A549 (cell line): ENCODE measurements around the gene STAT5A. TPM values are rescaled to one million over a fixed set of nuclear protein-coding genes. Genes with fewer than 3 reads are reported as not detected.

ENCODE experiments used
- ATAC-seq, 2 experiments: fragments of 200-7000 bp in 1 of 2; fragments of >200 bp in 1 of 2; cut with Nextera tagmentation in 1 of 2; cut with Tn5 transposase in 1 of 2; 3 replicates each; pipeline versions ENCODE4 v1.8.0 to v1.9.1; 2018 to 2020; ENCODE audit warnings: mild to moderate bottlenecking in 1 of 2, moderate library complexity in 1 of 2
- CTCF ChIA-PET: fragments of 300-600 bp; sonication (Branson Sonifier 250); formaldehyde crosslinking; extraction: SDS; loops from one replicate; lab custom pipeline; 2021; ENCODE audit warnings: antibody characterized with exemption, inconsistent platforms; lab: Yijun Ruan, JAX
- POLR2A ChIA-PET: fragments of 350-600 bp; formaldehyde crosslinking; extraction: SDS; loops from one replicate; lab custom pipeline; 2021; ENCODE audit warnings: antibody characterized with exemption, inconsistent platforms; lab: Yijun Ruan, JAX
- DNase-seq, 2 experiments: peaks; one replicate each; pipeline versions ENCODE4 v3.0.0 to v3.0.0-alpha.2; 2011 to 2016; ENCODE audit warnings: low read depth in 1 of 2, low spot score in 1 of 2
- FAIRE-seq: peaks from 2 replicates; lab custom pipeline; 2011; peaks lifted over from hg19 to GRCh38; lab: Jason Lieb, UNC
- H3K27ac ChIP-seq, 2 experiments: fragments of >200 bp; sonication (Bioruptor Twin); formaldehyde crosslinking; 3 replicates each; pipeline ENCODE4 v1.5.1; 2016 to 2017
- H3K4me1 ChIP-seq: fragments of >200 bp; sonication (Bioruptor Twin); formaldehyde crosslinking; 3 replicates; pipeline ENCODE4 v1.6.1; 2016
- H3K4me2 ChIP-seq: fragments of >200 bp; sonication (Bioruptor Twin); formaldehyde crosslinking; 3 replicates; pipeline ENCODE4 v1.6.1; 2016
- H3K4me3 ChIP-seq: fragments of >200 bp; sonication (Bioruptor Twin); formaldehyde crosslinking; 3 replicates; pipeline ENCODE4 v1.5.1; 2016
- H3K9me3 ChIP-seq: fragments of >200 bp; sonication (Bioruptor Twin); formaldehyde crosslinking; 3 replicates; pipeline ENCODE4 v1.6.1; 2016
- BHLHE40 ChIP-seq: IDR thresholded peaks from 2 replicates; pipeline ENCODE4 v1.6.1; 2012; ENCODE audit warnings: low read depth, low read length, inconsistent platforms
- CHD2 ChIP-seq: fragments of 150-350 bp; IDR thresholded peaks from 2 replicates; pipeline ENCODE4 v1.6.1; 2014; ENCODE audit warnings: low read length; ENCODE audit not compliant: partially characterized antibody
- CTCF ChIP-seq: fragments of >200 bp; sonication (Bioruptor Twin); formaldehyde crosslinking; IDR thresholded peaks from 3 replicates; pipeline ENCODE4 v1.5.1; 2016
- E2F6 ChIP-seq: IDR thresholded peaks from 2 replicates; pipeline ENCODE4 v1.6.1; 2012; ENCODE audit warnings: low read depth, borderline replicate concordance
- ELK1 ChIP-seq: fragments of 150-350 bp; IDR thresholded peaks from 2 replicates; pipeline ENCODE4 v1.6.1; 2014; ENCODE audit warnings: low read depth, mild to moderate bottlenecking, low read length
- EP300 ChIP-seq, 2 experiments: fragments of >200 bp; sonication (Bioruptor Twin); formaldehyde crosslinking; IDR thresholded peaks; 2 replicates in 1 of 2; 3 replicates in 1 of 2; pipeline ENCODE4 v1.6.1; 2016 to 2017
- HEYL ChIP-seq: fragments of 250-450 bp; sonication (Bioruptor Pico); IDR thresholded peaks from 2 replicates; pipeline ENCODE4 v1.8.0; 2021; ENCODE audit warnings: mild to moderate bottlenecking, moderate library complexity
- HOXA7 ChIP-seq: fragments of 250-450 bp; sonication (Bioruptor Pico); IDR thresholded peaks from 2 replicates; pipeline ENCODE4 v1.5.0; 2020; ENCODE audit warnings: mild to moderate bottlenecking, moderate library complexity
- HOXB13 ChIP-seq: fragments of 250-450 bp; sonication (Bioruptor Pico); IDR thresholded peaks from 2 replicates; pipeline ENCODE4 v1.5.0; 2020; ENCODE audit warnings: low read depth, mild to moderate bottlenecking, moderate library complexity
- HOXB5 ChIP-seq: fragments of 250-450 bp; sonication (Bioruptor Pico); IDR thresholded peaks from 2 replicates; pipeline ENCODE4 v1.5.0; 2020; ENCODE audit warnings: mild to moderate bottlenecking, moderate library complexity
- NFE2L2 ChIP-seq: fragments of 150-350 bp; conservative IDR thresholded peaks from 2 replicates; pipeline ENCODE4 v1.6.1; 2014; ENCODE audit warnings: low read length
- NPAS2 ChIP-seq: fragments of 250-450 bp; sonication (Bioruptor Pico); IDR thresholded peaks from 2 replicates; pipeline ENCODE4 v1.8.0; 2022; ENCODE audit warnings: mild to moderate bottlenecking, moderate library complexity, borderline replicate concordance
- POLR2AphosphoS2 ChIP-seq: conservative IDR thresholded peaks from 2 replicates; pipeline ENCODE4 v1.6.1; 2012; ENCODE audit warnings: low read length, improper control_type of control experiment, inconsistent platforms
- RAD21 ChIP-seq, 2 experiments: fragments of >200 bp in 1 of 2; sonication (Bioruptor Twin) in 1 of 2; formaldehyde crosslinking in 1 of 2; IDR thresholded peaks in 1 of 2; conservative IDR thresholded peaks in 1 of 2; 2 replicates in 1 of 2; 3 replicates in 1 of 2; pipeline ENCODE4 v1.6.1; 2012 to 2018; ENCODE audit warnings: inconsistent platforms in 1 of 2
- RARB ChIP-seq: fragments of 250-450 bp; sonication (Bioruptor Pico); IDR thresholded peaks from 2 replicates; pipeline ENCODE4 v1.8.0; 2021; ENCODE audit warnings: mild to moderate bottlenecking, moderate library complexity
- RCOR1 ChIP-seq: fragments of 150-350 bp; IDR thresholded peaks from 2 replicates; pipeline ENCODE4 v1.6.1; 2014; ENCODE audit warnings: antibody characterized with exemption, low read length, low read depth
- RNF2 ChIP-seq: fragments of 200-600 bp; sonication (generic); IDR thresholded peaks from 2 replicates; pipeline ENCODE4 v1.6.1; 2016; ENCODE audit warnings: low read depth, mild to moderate bottlenecking, antibody characterized with exemption, moderate library complexity, borderline replicate concordance
- TFCP2L1 ChIP-seq: fragments of 250-450 bp; sonication (Bioruptor Pico); IDR thresholded peaks from 2 replicates; pipeline ENCODE4 v1.5.0; 2021; ENCODE audit warnings: mild to moderate bottlenecking
- WGBS: methylation state at CpG from one replicate; pipeline ENCODE4 v1.1.6; 2017; ENCODE audit errors: missing lambda C conversion rate; 5-methylcytosine and 5-hydroxymethylcytosine counted together
- polyA plus RNA-seq, 4 experiments: library from polyadenylated mRNA; depleted of rRNA in 3 of 4; stranded (reverse); fragments of >200 nt; fragmentation: RNase III in 1 of 4; extraction: RNeasy Plus Mini Kit Qiagen cat#74134 plus additional on column Dnase treatment in 1 of 4; gene quantifications; 2 replicates in 3 of 4; 3 replicates in 1 of 4; pipeline ENCODE4 v1.2.3, GENCODE V29; 2011 to 2017

The STAT5A gene
- polyA plus RNA-seq, 2 of the 4 experiments (the other 2 are of a cell fraction): 2.2 to 4.0 TPM

GRCh38 chr17:42271006-42271778 is 17.1 kb upstream of the STAT5A start:
- ATAC-seq (no peak), FAIRE-seq (no peak), DNase-seq (no peak)
- H3K9me3 ChIP-seq: no peaks in the 10 kb centered on the region
- ChIA-PET POLR2A (interaction anchor here (0.6 kb wide), 1 partner anchor 50 kb away, joined by 4 read pairs; no protein-coding TSS in a partner anchor), CTCF (interaction anchor here (1.9 kb wide), 1 partner anchor 49 kb away, joined by 6 read pairs; no protein-coding TSS in a partner anchor)
- no peak overlapping the region for H3K4me2 ChIP-seq
- no peak overlapping the region for H3K27ac ChIP-seq
- 89% methylated on average over 3 of the region's 3 CpGs for WGBS
- H3K4me3 ChIP-seq: no peak overlapping the region
- peaks cover 71% of the 10 kb centered on the region for H3K4me1 ChIP-seq
- no peak for TF ChIP-seq HOXB5 (CRISPR knock-in tag)
- TF ChIP-seq E2F6: no peak
- TF ChIP-seq, all 56 proteins: peak for 0

- Histone ChIP-seq H3K27ac (no peak overlapping the region), H3K4me3 (no peak overlapping the region), H3K9me3 (no peaks in the 10 kb centered on the region), H3K4me2 (no peak overlapping the region), H3K4me1 (peaks cover 66% of the 10 kb centered on the region)
- TF ChIP-seq RCOR1: no peak
- no peak for TF ChIP-seq POLR2AphosphoS2
- no peak for TF ChIP-seq TFCP2L1
- no peak for TF ChIP-seq CHD2
- TF ChIP-seq HOXB13: no peak
- TF ChIP-seq E2F6: no peak
- TF ChIP-seq NFE2L2: no peak
- POLR2A ChIA-PET: no interaction called here
- DNase-seq: no peak
- FAIRE-seq: no peak
- CTCF ChIA-PET: interaction anchor here (1.9 kb wide), 1 partner anchor 49 kb away, joined by 6 read pairs; no protein-coding TSS in a partner anchor
- no peak for ATAC-seq
Measured at GRCh38 chr17:42271779-42272035, 16.6 kb upstream of the STAT5A start.

GRCh38 chr17:42272162-42272907 is 16.0 kb upstream of the STAT5A start:
- ATAC-seq: no peak
- ChIA-PET POLR2A (no interaction called here), CTCF (no interaction called here)
- H3K4me3 ChIP-seq: no peak overlapping the region
- no peaks in the 10 kb centered on the region for H3K9me3 ChIP-seq
- TF ChIP-seq EP300 (IDR thresholded peaks at IDR 0.05): no peak
- TF ChIP-seq RNF2: no peak
- no peak for TF ChIP-seq CTCF
- TF ChIP-seq CHD2: no peak
- TF ChIP-seq NPAS2 (CRISPR knock-in tag): no peak
- no peak for TF ChIP-seq BHLHE40
- TF ChIP-seq RARB (CRISPR knock-in tag): no peak
- no peak for TF ChIP-seq HEYL (CRISPR knock-in tag)
- no peak for TF ChIP-seq ELK1
- no peak for TF ChIP-seq RAD21 (conservative IDR thresholded peaks at IDR 0.05 in 1 of 2, IDR thresholded peaks at IDR 0.05 in 1 of 2)
- no peak for TF ChIP-seq HOXA7 (CRISPR knock-in tag)
- H3K4me1 ChIP-seq: peaks cover 63% of the 10 kb centered on the region
- WGBS: 80% methylated on average over 7 of the region's 7 CpGs
- H3K4me2 ChIP-seq: no peak overlapping the region
- H3K27ac ChIP-seq: no peak overlapping the region
- DNase-seq: no peak
- FAIRE-seq: no peak
